ENCODE results near the gene UNC45A. TPM values are rescaled to one million over a fixed set of nuclear protein-coding genes. Genes with fewer than 3 reads are reported as not detected.
"Not testable (repeated sequence)": the region's sequence is repeated elsewhere in the genome, so short reads cannot be mapped to it uniquely, and the experiment has no call there.

UNC45A gene
- total RNA-seq, 2 donors from 2014 or later: 63.6 to 75.8 TPM

DNA sequence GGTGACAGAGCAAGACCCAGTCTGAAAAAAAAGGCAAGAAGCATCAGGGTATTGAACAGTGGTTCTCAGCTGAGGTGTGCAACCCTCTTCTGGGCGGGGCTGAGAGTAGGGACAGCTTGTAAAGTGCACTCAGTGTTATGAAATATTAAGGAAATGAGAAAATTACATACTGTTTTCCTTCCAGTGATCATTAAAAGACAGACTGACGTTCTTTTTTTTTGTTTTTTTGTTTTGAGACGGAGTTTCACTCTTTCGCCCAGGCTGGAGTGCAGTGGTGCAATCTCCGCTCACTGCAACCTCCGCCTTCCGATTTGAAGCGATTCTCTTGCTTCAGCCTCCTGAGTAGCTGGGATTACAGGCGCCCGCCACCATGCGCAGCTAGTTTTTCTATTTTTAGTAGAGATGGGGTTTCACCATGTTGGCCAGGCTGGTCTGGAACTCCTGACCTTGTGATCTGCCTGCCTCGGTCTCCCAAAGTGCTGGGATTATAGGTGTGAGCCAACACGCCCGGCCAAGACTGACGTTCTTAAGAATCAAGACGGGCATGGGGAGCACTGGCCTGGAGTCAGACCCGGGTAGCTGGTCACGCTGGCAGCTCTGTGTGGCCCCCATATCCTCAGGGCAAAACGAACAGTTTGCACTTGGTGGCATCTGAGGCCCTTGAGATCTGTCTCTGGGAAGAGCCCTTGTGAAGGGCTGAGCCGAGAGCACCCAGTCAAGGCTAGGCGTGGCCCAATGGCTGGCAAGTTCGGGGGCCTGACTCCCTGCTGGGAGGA is 20.6 kb upstream of the UNC45A start:
- intact Hi-C loops (cut with DNase I): loop anchor here in 1 of 2 donors (5.0 kb wide), 1 partner anchor 1302 kb away; no protein-coding TSS in a partner anchor
- no peak for DNase-seq (ENCODE audit: low spot score)

DNA sequence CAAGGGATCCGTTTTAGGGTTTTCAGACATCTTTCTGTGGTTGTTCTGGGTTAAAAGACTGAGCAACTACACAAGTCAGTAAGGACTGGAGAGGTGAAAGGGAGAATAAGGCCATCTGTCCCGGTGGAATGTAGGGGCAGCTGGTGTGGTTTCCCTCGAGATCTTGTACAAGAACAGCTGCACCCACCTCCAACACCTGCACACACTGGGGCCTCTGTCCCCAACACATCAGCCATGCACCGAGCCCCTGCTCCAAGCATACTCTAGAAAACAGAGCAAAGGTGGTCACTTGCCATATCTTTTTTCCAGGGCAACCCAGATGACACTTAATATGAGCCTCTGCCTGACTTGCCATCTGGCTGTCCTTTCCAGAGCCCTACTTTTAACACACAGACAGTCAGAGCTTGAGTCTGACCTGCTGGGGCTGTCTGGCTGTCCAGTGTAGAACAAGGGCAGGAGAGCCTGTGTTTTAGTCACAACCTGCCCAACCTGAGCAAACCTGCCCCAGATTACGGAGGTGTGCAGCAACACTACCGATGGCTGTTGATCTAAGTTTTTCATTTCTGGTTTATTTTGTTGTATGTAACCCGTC is 19.8 kb upstream of the UNC45A start:
- intact Hi-C loops (cut with DNase I): loop anchor here in 1 of 2 donors (5.0 kb wide), 1 partner anchor 1303 kb away; no protein-coding TSS in a partner anchor

DNA sequence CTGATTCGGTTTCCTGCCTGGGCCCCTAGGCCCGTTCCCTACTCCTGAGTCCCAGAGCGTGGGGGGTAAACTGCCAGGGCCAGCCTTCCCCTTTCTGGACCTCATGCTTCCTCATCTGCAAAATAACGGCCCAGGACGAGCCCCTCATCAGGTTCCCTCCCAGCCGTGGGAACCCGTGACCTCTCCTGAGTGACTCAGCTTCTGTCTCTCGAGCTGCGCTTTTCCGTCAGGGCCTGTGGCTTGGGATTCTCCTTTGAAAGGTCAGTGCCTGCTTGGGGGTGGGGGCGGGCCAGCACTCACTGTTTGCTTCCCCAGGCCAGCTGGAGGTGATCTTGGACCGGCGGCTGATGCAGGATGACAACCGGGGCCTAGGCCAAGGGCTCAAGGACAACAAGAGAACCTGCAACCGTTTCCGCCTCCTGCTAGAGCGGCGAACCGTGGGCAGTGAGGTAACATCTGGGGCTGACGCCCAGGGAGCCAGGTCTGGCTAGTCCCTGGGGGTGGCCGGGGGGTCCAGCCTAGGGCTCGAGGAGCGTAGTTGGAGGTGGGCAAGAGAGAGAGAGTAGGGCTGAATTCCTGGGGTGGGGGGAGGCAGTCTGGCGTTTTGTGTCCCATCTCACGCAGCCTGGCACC is 19.2 kb upstream of the UNC45A start:
- DNase-seq (ENCODE audit: low spot score): peak; percentile 91
- intact Hi-C loops (cut with DNase I): loop anchor here in 1 of 2 donors (5.0 kb wide), 1 partner anchor 1304 kb away; no protein-coding TSS in a partner anchor

More for the DNA sequence above, 19.8 kb upstream of the UNC45A start:
- no peak for DNase-seq (ENCODE audit: low spot score)

DNA sequence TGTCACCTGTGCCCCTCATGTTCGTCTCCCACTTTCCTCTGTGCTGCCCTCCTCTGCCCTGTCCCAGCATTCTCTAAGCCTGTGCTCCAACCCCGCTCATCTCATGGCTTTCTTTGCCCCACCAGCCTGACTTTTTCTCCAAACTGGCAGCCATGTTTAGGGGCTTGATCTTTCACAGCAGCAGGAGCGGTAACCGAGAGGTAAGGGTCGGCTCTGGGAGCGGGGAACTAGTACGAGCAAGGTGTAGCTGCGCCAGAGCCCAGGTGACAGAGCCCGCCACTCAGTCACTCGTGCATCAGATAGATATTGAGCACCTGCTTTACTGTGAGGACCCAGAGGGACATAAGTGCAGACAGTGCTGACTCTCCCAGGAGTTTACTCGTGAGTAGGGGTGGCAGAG is 18.6 kb upstream of the UNC45A start:
- intact Hi-C loops (cut with DNase I): loop anchor here in 1 of 2 donors (5.0 kb wide), 1 partner anchor 1304 kb away; no protein-coding TSS in a partner anchor
- no peak for DNase-seq (ENCODE audit: low spot score)

DNA sequence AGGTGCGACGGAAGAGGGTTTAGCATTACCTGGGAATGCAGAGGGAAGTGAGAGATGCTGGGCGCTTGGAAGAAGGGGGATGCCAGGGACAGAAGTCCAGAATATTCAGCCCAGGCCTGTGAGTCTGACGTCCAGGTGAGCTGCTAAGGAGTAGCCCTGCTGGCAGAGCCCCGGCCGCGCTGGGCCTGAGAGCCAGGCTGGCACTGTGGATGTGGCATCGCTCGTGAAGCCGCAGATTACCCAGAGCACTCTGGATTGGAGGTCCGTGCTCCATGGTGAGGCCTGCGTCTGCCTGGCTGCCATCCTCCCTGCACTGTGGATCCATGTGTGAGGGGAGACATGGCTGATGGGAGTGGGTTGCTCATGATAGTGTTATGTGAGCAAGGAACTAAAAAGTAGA is 17.5 kb upstream of the UNC45A start:
- DNase-seq (ENCODE audit: low spot score): no peak
- intact Hi-C loops (cut with DNase I): loop anchor here in 1 of 2 donors (5.0 kb wide), 1 partner anchor 1305 kb away; no protein-coding TSS in a partner anchor

DNA sequence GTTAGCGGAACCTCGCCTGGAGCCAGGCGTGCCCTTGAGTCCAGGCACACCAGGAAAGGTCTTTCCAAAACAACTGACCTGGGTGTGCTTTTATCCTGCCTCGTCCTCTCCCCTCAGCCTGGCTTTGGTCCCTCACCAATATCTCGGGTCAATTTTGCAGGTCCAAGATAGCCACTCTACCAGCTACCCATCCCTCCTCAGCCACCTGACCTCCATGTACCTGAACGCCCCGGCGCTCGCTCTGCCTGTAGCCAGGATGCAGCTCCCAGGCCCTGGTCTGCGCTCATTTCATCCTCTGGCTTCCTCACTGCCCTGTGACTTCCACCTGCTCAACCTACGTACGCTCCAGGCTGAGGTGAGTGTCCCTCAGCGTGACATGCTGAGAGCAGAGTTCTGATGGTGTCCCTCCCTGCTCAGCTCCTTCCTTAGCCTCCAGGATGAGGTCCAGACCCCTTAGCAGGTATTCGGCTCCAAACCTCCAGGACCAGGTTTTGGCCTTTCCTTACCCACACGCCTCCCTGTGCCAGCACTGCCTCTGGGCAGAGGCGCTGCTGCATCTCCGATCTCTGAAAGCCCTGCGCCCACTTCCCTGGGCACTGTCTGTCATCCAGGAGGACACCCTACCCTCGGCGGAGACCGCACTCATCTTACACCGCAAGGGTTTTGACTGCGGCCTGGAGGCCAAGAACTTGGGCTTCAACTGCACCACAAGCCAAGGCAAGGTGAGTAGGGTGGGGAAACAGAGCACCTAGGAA is 16.9 kb upstream of the UNC45A start:
- DNase-seq (ENCODE audit: low spot score): no peak
- intact Hi-C loops (cut with DNase I): loop anchor here in 1 of 2 donors (5.0 kb wide), 1 partner anchor 1306 kb away; no protein-coding TSS in a partner anchor

DNA sequence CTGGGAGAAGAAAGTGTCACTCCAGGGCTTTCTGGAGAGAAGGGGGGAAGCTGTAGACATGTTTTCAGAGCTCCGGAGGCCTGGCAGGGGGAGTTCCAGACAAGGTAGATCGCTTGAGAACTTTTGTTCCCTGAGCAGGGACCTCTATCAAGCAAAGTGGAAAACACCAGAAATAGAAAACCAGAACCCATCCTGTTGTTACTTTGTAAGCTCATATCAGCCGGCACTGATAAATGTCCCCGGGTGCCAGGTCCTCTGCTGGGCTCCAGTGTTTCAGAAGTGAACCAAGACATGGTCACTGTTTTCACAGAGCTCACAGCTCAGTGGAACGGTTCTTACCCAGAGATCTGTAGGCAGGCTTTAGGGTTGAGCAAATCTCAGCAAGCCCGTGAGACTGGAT is 16.2 kb upstream of the UNC45A start:
- intact Hi-C loops (cut with DNase I): loop anchor here in 1 of 2 donors (5.0 kb wide), 1 partner anchor 1307 kb away; no protein-coding TSS in a partner anchor

DNA sequence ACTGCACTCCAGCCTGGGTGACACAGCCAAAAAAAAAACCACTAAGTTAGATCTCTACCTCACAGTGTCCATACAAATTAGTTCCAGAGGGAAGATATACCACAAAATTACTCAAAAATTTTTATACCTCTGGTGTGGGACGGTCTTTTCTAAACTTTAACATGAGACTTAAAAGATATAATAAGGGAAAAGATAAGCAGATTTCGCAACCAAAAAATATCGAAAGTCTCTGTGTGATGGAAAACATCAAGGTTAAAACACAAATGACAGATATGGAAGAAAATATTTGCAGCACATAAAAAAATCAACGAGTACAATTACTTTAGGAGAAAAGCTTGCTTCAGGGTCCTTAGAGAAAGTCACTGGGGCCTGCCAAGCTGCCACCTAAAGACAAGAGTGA is 13.2 kb upstream of the UNC45A start:
- intact Hi-C loops (cut with DNase I): no loop called here
- DNase-seq (ENCODE audit: low spot score): no peak

More for the DNA sequence above, 16.2 kb upstream of the UNC45A start:
- DNase-seq (ENCODE audit: low spot score): no peak

DNA sequence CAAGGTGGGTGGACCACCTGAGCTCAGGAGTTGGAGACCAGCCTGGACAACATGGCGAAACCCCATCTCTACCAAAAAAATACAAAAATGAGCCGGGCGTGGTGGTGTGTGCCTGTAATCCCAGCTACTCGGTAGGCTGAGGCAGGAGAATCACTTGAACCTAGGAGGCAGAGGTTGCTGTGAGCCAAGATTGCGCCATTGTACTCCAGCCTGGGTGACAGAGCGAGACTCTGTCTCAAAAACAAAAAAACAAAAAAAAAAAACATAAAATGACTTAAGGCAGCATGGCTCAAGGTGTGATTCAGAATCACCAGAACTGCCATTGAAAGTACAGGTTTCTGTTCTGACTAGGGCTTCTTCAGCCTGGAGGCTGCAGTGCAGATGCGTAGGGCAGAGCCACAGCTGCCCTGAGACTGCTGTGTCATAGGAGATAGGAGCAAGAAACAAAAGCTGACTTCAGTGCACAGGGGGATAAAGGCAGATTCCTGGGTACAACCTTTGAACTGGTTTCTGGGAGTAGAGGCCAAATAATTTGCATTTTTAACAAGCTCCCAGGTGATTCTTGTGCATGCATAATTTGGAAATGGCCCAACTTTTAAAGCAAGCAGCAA is 12.3 kb upstream of the UNC45A start:
- DNase-seq (ENCODE audit: low spot score); intact Hi-C loops (cut with DNase I): not testable (repeated sequence)

DNA sequence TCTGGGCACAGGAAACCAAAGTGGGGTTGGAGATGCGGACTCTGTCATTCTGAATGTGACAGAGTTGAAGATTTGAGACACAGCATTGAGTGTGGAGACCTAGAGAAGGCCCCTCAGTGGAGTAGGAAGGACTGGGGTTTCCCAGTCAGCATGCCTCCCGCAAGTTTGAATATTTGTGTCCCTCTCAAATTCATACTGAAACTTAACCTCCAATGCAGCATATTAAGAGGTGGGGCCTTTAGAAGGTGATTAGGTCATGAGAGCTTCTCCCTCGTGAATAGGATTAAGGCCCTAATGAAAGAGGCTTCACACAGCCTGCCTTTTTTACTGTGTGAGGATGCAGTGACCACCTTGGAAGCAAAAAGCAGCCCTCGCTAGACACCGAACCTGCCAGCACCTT is 10.7 kb upstream of the UNC45A start:
- intact Hi-C loops (cut with DNase I): no loop called here
- no peak for DNase-seq (ENCODE audit: low spot score)

DNA sequence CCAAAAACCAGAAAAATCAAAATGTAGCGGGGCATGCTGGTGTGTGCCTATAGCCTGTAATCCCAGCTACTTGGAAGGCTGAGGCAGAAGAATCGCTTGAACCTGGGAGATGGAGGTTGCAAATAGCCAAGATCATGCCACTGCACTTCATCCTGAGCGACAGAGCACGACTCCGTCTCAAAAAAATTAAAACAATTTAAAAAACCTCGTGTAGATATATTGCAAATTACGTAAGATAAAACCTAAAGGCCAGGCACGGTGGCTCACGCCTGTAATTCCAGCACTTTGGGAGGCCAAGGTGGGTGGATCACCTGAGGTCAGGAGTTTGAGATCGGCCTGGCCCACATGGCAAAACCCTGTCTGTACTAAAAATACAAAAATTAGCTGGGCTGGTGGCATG is 8.3 kb upstream of the UNC45A start:
- intact Hi-C loops (cut with DNase I); DNase-seq (ENCODE audit: low spot score): not testable (repeated sequence)

DNA sequence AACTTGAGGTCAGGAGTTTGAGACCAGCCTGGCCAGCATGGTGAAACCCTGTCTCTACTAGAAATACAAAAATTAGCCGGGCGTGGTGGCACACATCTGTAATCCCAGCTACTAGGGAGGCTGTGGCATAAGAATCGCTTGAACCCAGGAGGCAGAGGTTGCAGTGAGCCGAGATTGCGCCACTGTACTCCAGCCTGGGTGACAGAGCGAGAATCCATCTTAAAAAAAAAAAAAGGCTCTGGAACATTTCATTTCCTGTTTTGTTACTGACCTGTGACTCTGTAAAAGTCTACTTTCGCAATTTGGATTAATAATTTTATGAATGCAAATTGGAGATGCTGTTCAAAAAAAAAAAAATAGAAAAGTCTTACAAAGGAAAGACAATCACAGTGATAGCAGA is 7.0 kb upstream of the UNC45A start:
- DNase-seq (ENCODE audit: low spot score); intact Hi-C loops (cut with DNase I): not testable (repeated sequence)

DNA sequence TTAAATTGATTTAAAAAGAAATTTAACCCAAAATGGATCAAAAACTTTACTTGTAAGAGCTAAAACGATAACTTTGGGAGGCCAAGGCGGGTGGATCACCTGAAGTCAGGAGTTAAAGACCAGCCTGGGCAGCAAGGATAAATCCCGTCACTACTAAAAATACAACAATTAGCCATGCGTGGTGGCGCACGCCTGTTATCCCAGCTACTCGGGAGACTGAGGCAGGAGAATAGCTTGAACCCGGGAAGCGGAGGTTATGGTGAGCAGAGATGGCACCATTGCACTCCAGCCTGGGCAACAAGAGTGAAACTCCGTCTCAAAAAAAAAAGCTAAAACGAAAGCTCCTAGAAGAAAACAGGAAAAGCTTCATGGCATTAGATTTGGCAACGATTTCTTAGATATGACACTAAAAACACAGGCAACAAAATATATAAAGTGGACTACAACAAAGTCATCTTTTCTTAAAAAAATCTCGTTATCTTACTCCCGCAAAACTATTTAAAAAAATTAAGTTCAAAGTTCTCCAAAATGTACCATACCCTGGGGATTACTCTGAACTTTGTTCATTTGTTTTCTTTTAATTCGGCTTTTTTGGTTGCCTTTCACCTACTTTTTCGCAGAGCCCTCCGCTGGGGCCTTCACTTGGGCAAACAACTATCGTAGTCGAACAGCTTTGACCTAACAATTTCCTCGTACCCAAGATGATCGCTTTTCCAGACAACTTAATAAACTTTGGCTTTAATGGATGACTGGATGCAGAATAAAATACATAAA is 5.7 kb upstream of the UNC45A start:
- intact Hi-C loops (cut with DNase I): no loop called here
- DNase-seq (ENCODE audit: low spot score): no peak

DNA sequence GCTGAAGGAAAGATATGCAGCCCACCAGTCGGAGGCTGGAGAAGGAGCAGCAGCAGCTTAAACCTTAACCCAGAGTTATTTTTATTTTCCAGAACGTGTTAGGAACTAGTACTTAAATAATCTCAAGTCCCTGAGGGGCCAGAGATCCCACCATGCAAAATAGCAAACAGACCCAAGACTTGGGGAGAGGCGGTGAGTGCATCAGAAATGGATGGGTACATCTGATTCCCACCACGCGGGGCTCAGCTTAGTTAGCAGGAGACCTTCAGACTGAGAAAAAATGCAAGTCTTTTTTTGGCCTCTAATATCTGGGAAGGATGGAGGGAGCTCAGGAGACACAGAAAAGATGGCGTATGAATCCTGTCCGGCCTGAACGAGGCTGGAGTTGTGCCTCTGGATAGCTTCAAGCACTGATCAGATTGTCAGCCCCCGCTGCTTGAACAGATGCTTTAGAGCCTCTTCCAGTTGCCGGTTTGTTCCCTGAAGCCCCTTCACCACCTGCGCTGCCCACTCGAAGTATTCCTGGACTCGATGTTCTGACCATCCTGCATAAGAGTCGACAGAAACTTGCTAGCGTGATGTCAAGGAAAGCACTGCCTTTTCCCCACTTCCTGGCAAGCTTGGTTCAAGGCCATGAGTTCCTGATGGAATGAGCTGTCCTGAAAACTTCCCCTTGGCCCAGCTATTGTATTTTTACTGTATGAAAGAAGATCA is 4.1 kb upstream of the UNC45A start:
- intact Hi-C loops (cut with DNase I): no loop called here
- DNase-seq (ENCODE audit: low spot score): no peak

DNA sequence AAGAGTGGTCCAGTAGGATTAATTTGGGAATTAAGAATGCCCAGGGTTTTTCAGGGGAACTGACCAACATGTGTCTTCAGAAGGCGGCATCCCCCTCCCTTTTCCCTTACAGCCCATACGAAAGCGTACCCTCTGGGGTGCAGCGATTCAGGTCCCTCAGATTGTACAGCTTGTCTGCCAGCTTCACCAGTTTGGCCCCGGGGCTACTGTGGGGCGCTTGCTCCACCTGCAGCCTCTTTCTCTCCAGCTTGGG is 3.6 kb upstream of the UNC45A start:
- intact Hi-C loops (cut with DNase I): no loop called here
- no peak for DNase-seq (ENCODE audit: low spot score)

DNA sequence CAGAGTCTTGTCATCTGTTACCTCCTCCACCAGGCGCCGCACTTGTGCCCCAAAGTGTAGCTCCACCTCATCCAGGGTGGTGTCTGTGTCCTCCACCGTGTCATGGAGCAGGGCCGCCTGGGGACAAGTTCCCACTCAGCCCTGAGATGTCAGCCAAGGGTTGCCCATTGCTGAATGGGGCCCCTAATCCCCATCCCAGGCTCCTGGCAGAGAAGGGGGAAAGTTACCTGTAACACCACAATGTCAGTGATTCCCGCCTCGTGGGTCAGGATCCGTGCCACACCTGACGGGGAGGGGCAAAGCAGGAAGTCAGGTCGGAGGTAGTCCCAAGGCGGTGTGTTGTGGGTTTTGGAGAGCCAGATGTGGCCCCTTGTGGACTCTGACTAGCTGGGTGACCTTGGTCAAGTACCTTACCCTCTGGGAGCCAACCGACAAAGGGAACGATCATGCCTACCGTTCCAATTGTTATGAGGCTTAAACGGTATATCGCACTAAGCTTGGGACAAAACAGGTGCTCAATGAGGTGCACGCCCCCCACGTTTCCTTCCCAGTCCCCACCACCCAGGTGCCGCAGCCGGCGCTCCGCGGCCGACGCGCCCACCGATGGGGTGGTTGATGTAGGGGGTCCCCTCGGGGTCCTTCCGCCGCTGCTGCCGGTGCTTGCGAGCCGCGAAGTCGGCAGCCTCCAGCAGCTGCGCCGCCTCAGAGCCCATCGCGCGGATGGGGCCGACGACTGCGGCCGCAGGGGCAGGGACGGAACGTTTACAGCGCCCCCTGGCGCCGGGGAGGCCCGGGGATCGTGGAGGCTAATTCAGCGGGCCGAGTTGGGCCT is 3.0 kb upstream of the UNC45A start, which contains the start of gene HDDC3:
Gene HDDC3 (minus strand): TSS at position 722 of the 832 bp plus-strand sequence. CDS start 9 bp downstream, at position 713.
- intact Hi-C loops (cut with DNase I): no loop called here
- DNase-seq (ENCODE audit: low spot score): peak; percentile 98

DNA sequence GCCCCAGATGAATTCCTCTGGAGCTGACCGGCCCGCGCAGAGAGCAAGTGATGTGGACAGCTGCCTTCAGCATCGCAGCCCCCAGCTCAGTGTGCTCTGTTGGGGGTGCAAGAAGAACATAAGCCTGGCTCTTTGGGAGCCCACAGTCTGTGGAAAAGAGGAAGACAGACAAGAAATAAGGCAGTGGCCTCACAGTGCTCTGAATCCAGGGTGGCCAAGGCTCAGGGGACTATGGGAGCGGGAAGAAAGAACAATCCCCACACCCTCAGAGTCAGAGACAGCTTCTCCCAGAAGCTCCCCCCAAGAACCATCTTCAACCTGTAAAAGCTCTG is 2.5 kb upstream of the UNC45A start:
- intact Hi-C loops (cut with DNase I): no loop called here
- no peak for DNase-seq (ENCODE audit: low spot score)
